Activated naive CD4-positive, alpha-beta T cell treated with anti-CD3 and anti-CD28 coated beads, Interleukin-2, amount 50 U/mL, for 72 hours (primary cell): ENCODE data around the gene ZFHX3. TPM values are rescaled to one million over a fixed set of nuclear protein-coding genes. Genes with fewer than 3 reads are reported as not detected.
A peak's percentile ranks its signal among the peaks of the same experiment; 100 is the strongest.

Source experiments
- ATAC-seq, 2 donors: fragments of 150-1000 bp; cut with Tn5 transposase; 2 replicates each; pipeline ENCODE4 v1.10.0; 2021; ENCODE audit warnings: mild to moderate bottlenecking in 2 of 2, moderate library complexity in 2 of 2
- DNase-seq, 2 donors: peaks; one replicate each; pipeline ENCODE4 v3.0.0; 2021 to 2022; ENCODE audit warnings: low spot score in 2 of 2
- H3K27ac Mint-ChIP-seq, 2 donors: one replicate each; pipeline ENCODE4 v1.8.0; 2022; ENCODE audit warnings: mild to moderate bottlenecking in 2 of 2, mixed read lengths in 2 of 2
- H3K36me3 Mint-ChIP-seq, 2 donors: one replicate each; pipeline ENCODE4 v1.8.0; 2022; ENCODE audit warnings: mixed read lengths in 2 of 2
- H3K9me3 Mint-ChIP-seq, 2 donors: one replicate each; pipeline ENCODE4 v1.8.0; 2022; ENCODE audit warnings: mixed read lengths in 2 of 2
- total RNA-seq, 2 donors: library from RNA; stranded (reverse); gene quantifications; one replicate each; pipeline ENCODE4 v1.2.3, GENCODE V29; 2022

ZFHX3 gene
- total RNA-seq, 2 donors from 2014 or later = 0.07 to 1.7 TPM

DNA sequence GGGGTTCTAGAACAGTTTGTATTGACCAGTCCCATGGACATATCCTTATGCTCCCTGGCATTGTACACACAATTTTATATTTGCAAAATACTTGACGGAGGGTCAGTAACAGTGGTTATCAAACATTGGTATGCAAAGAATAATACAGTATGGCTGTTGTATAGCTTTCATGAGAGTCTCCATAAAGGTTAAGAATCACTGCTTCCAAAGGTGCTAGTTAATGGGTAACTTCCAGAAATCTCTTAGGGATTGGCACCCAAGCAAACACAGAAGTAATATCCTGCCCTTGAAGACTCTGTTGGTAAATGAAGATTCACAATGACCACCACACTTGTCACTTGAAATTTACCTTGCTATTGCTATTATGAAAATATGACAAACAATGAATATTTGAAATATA is 239.2 kb downstream of the ZFHX3 start:
- H3K36me3 Mint-ChIP-seq = no peaks in the 10 kb centered on the region
- no peak for DNase-seq
- no peak overlapping the region for H3K27ac Mint-ChIP-seq
- no peaks in the 10 kb centered on the region for H3K9me3 Mint-ChIP-seq
- ATAC-seq = no peak

- Mint-ChIP-seq H3K36me3 (no peaks in the 10 kb centered on the region), H3K9me3 (no peaks in the 10 kb centered on the region), H3K27ac (no peak overlapping the region)
- DNase-seq (no peak), ATAC-seq (no peak)
Measured at GRCh38 chr16:72807245-72807644, 240.7 kb downstream of the ZFHX3 start.

- DNase-seq (no peak), ATAC-seq (no peak)
- H3K27ac Mint-ChIP-seq = no peak overlapping the region
- H3K36me3 Mint-ChIP-seq = no peaks in the 10 kb centered on the region
- no peaks in the 10 kb centered on the region for H3K9me3 Mint-ChIP-seq
Measured at GRCh38 chr16:72805486-72805885, 242.4 kb downstream of the ZFHX3 start.

- Mint-ChIP-seq H3K9me3 (no peaks in the 10 kb centered on the region), H3K36me3 (no peaks in the 10 kb centered on the region), H3K27ac (no peak overlapping the region)
- ATAC-seq (no peak), DNase-seq (no peak)
Measured at GRCh38 chr16:72800524-72801161, 247.3 kb downstream of the ZFHX3 start.

- Mint-ChIP-seq H3K36me3 (no peaks in the 10 kb centered on the region), H3K9me3 (no peaks in the 10 kb centered on the region), H3K27ac (no peak overlapping the region)
- ATAC-seq (no peak), DNase-seq (no peak)
Measured at GRCh38 chr16:72798264-72798663, 249.7 kb downstream of the ZFHX3 start.

DNA sequence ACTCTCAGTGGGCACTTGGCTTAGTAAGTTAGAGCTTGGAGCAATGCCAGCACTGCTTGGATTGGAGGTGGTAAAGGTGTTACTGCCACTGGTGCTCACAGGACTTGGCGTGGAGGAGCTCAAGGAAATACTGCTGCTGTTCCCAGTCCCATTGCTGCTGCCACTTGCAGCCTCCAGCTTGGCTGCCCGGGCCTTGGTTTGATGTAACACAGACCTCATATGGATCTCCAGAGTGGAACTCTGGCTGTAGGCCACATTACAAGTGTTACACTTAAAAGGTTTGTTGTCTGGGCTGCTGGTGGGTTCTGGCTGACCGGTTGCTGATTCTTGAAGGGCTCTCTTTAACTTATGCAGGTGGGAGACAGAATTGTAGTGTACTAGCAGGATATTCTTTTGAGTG is 250.3 kb downstream of the ZFHX3 start:
- no peak overlapping the region for H3K27ac Mint-ChIP-seq
- no peaks in the 10 kb centered on the region for H3K9me3 Mint-ChIP-seq
- ATAC-seq (no peak), DNase-seq (no peak)
- no peaks in the 10 kb centered on the region for H3K36me3 Mint-ChIP-seq

DNA sequence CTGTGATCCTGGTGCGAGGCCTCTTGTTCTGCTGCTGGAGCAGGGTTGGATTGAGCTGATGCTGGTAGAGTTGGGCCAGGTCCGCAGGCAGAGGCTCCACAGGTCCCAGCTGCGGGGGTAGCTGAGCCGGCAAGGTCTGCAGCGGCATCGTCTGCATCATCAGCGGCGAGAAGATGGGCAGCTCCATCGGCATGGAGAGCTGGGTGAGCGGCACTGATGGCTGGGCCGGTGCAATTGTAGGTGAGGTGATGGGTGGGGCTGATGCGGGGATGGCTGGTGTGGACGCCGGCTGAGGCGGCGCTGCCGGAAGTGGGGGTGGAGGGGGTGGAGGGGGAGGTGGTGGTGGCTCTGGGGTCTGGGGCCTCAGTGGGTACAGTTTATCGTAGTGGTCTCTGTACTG is 251.7 kb downstream of the ZFHX3 start:
- DNase-seq = no peak
- ATAC-seq = no peak
- no peaks in the 10 kb centered on the region for H3K9me3 Mint-ChIP-seq
- no peaks in the 10 kb centered on the region for H3K36me3 Mint-ChIP-seq
- H3K27ac Mint-ChIP-seq = no peak overlapping the region

DNA sequence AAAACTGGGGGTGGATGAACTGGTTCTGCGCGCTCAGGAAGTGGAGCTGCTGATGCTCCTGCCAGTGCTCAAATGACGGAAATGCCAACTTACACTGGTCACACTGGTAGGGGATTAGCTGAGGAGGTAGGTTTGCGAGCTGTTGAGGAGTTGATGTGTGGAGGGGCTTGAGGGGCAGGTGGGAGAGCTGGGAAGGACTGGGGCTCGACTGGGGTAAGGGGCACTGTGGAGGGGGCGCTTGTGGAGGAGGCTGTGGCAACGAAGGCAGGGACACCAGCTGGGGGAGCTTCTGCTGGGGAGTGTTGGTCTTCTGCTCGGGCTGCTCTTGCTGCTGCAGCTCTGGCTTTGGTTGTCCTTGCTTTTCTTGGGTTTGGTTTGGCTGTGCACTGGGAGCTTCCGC is 252.9 kb downstream of the ZFHX3 start:
- Mint-ChIP-seq H3K27ac (no peak overlapping the region), H3K36me3 (no peaks in the 10 kb centered on the region), H3K9me3 (no peaks in the 10 kb centered on the region)
- no peak for ATAC-seq
- DNase-seq = no peak

DNA sequence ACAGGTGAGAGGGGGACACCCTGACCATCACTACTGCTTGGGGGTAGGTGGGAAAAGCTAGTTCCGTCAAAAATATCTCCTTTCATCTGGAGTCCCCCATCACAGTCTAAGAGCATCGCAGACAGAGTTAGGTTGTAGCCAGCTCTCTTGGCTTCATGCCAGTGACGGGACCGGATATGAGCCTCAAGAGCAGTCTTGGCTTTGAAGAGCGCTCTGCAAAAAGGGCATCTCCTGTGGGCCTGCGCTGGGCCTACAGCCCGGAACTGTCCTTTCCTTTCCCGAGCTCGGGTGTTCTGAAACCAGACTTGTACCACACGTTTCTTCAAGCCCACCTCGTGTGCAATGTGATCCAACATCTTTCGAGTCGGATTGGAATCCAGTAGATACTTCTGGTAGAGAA is 253.6 kb downstream of the ZFHX3 start:
- no peak overlapping the region for H3K27ac Mint-ChIP-seq
- ATAC-seq = no peak
- H3K9me3 Mint-ChIP-seq = no peaks in the 10 kb centered on the region
- DNase-seq = no peak
- no peaks in the 10 kb centered on the region for H3K36me3 Mint-ChIP-seq

- no peaks in the 10 kb centered on the region for H3K36me3 Mint-ChIP-seq
- no peak overlapping the region for H3K27ac Mint-ChIP-seq
- no peak for ATAC-seq
Measured at GRCh38 chr16:72793716-72794115, 254.2 kb downstream of the ZFHX3 start.

GRCh38 chr16:72793017-72793416 is 254.9 kb downstream of the ZFHX3 start:
- ATAC-seq (no peak), DNase-seq (no peak)
- Mint-ChIP-seq H3K36me3 (no peaks in the 10 kb centered on the region), H3K9me3 (no peaks in the 10 kb centered on the region), H3K27ac (no peak overlapping the region)

More at GRCh38 chr16:72793716-72794115, 254.2 kb downstream of the ZFHX3 start:
- no peaks in the 10 kb centered on the region for H3K9me3 Mint-ChIP-seq
- DNase-seq = no peak

DNA sequence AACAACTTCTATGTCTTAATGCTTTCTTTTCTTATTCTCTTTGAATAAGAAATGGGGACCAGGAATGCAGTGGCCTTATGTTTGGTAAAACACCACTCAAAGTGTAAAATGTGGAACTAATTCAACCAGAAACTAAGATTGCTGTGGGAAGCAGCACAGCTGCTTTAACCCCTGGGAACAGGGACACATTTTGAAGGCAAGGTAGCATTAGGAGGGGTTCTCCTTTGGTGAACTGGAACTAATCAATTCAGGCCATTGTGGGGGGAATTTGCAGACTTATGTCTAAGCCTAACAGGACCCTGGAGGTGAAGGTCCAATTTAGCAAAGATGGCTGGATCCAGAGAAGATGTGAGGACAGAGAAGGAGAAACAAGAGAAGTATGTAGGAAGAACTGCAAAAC is 256.1 kb downstream of the ZFHX3 start:
- DNase-seq (no peak), ATAC-seq (no peak)
- H3K36me3 Mint-ChIP-seq = no peaks in the 10 kb centered on the region
- no peaks in the 10 kb centered on the region for H3K9me3 Mint-ChIP-seq
- no peak overlapping the region for H3K27ac Mint-ChIP-seq

DNA sequence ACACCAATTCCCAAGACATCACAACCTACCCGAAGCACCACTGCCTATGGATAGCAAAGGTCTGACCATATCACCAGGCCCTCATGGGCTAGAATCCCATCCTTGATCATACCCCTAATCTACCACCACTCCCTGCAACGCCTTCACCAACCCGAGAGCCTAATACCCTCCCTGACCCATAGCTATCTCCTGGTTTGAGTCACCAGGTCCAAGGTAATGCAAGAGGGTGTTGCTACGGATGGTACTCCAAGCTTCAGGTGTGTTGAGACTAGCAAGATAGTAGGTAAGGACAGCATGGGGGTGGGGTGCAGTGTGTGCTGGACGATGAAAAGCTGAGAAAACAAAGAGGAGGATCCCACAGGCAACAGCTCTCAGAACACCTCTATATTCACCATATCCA is 258.0 kb downstream of the ZFHX3 start:
- Mint-ChIP-seq H3K36me3 (no peaks in the 10 kb centered on the region), H3K9me3 (no peaks in the 10 kb centered on the region), H3K27ac (no peak overlapping the region)
- DNase-seq (no peak), ATAC-seq (no peak)

GRCh38 chr16:72789465-72789864 is 258.5 kb downstream of the ZFHX3 start:
- ATAC-seq (no peak), DNase-seq (no peak)
- Mint-ChIP-seq H3K9me3 (no peaks in the 10 kb centered on the region), H3K27ac (no peak overlapping the region), H3K36me3 (no peaks in the 10 kb centered on the region)

DNA sequence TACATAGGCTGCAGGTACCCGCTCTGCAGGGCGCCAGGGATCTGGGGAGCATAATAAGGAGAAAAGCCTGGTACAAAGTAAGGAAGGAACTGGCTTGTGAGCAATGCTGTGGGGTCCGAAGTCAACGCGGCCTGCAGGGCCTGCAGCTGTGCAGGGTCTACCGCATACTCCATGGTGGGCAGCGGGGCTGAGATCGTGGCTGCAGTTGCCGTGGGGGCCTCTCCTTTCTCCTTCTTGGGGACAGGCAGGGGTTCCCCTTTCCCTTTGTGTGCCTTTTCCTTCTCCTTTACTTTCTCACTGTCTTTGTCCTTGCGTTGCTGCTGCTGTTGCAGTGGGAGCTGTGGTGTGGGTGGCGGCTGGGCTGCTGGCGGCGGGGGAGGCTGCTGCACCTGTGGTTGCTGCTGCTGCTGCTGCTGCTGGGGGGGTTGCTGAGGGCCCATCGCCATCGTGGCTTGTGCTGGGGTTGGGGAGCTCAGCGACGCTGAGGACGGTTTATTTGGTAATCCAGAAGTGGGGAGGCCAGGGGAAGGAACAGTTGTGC is 259.6 kb downstream of the ZFHX3 start:
- no peaks in the 10 kb centered on the region for H3K9me3 Mint-ChIP-seq
- ATAC-seq (no peak), DNase-seq (no peak)
- no peaks in the 10 kb centered on the region for H3K36me3 Mint-ChIP-seq
- H3K27ac Mint-ChIP-seq = peak overlapping the region in 1 of 2 donors; percentile 82

DNA sequence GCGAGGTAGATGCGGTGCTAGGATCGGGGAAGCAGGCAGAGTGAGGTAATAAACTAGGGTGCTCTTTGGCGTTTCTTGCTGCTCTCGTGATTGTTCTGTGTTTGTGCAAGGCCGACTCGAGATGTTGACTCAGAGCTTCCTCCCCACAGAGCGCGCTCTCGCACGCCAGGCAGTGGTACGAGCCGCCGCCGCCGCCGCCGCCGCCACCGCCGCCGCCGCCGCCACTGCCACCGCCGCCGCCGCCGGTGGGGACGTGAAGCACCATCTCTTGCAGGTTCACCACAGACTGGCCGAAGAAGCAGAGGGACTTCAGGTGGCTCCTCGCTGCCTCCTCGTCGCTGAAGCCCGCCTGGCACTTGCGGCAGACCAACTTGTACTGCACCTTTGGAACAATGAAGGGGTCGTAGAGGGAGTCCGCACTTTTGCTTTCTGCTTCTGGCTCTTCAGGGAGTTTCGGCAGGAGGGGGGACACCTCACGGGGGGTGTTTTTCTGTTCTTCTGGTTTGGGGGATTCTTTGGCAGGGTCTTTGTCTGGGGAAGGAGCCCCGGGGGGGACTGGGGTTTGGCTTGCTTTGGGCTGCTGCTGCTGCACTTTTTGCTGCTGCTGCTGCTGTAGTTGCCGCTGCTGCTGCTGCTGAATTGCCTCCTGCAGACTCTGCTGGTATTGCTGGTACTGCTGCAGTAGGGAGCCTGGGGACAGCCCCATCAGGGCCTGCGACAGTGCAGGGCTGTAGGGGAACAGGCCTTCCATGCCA is 260.2 kb downstream of the ZFHX3 start:
- Mint-ChIP-seq H3K36me3 (no peaks in the 10 kb centered on the region), H3K27ac (peak overlapping the region in 1 of 2 donors; percentile 82), H3K9me3 (no peaks in the 10 kb centered on the region)
- DNase-seq (peak; percentile 66 to 73), ATAC-seq (peak; percentile 97 to 99)

GRCh38 chr16:72787130-72787513 is 260.8 kb downstream of the ZFHX3 start:
- no peaks in the 10 kb centered on the region for H3K36me3 Mint-ChIP-seq
- DNase-seq (no peak), ATAC-seq (no peak)
- H3K9me3 Mint-ChIP-seq = no peaks in the 10 kb centered on the region
- peak overlapping the region; percentile 82 to 95 for H3K27ac Mint-ChIP-seq

GRCh38 chr16:72786606-72787005 is 261.3 kb downstream of the ZFHX3 start:
- Mint-ChIP-seq H3K36me3 (no peaks in the 10 kb centered on the region), H3K9me3 (no peaks in the 10 kb centered on the region), H3K27ac (peak overlapping the region; percentile 82 to 95)
- DNase-seq = no peak
- ATAC-seq = no peak
